ENCODE results near the gene POPDC2. TPM values are rescaled to one million over a fixed set of nuclear protein-coding genes. Genes with fewer than 3 reads are reported as not detected.

POPDC2 gene
- total and polyA plus RNA-seq, 2 of the 4 experiments (the other 2 are of a cell fraction), result under 0.01 to 0.29 TPM

GRCh38 chr3:119676771-119677640, 16.6 kb upstream of the POPDC2 start, which contains the start of gene COX17 (continued):
- TF ChIP-seq ELK1 (IDR thresholded peaks at IDR 0.05; ENCODE audit: borderline replicate concordance, low read depth, low read length) (no peak), MXI1 (IDR thresholded peaks at IDR 0.05; ENCODE audit: borderline replicate concordance, low read depth, low read length) (0 out of 2 replicates have a peak, but pooled peaks have one; percentile 39)

- H4K20me1 ChIP-seq (ENCODE audit: insufficient read depth, low read length), result no peaks in the 10 kb centered on the region
- dilution Hi-C loops (cut with HindIII; ENCODE audit: low sequenced_read_pairs, unreplicated experiment) (no loop called here), in situ Hi-C loops (cut with MboI; ENCODE audit: low sequenced_read_pairs) (loop anchor here (25.0 kb wide), 4 partner anchors 164 to 789 kb away; partner anchors contain the start of genes ARHGAP31 and TEX55), intact Hi-C loops (cut with micrococcal nuclease) (no loop called here)
- no peaks in the 10 kb centered on the region for H3K4me1 ChIP-seq (ENCODE audit: control insufficient read depth, insufficient read depth, low read length)
- ATAC-seq (ENCODE audit: low read depth) (no peak), DNase-seq (no peak)
- H3K18ac ChIP-seq (ENCODE audit: low read depth, low read length), result no peak overlapping the region
- peak overlapping the region; percentile 13; the same call in 1 of the 2 replicates for H3K23ac ChIP-seq (ENCODE audit: low read depth, low read length)
- H2BK120ac ChIP-seq (ENCODE audit: low read depth, low read length), result no peak overlapping the region
- H2AFZ ChIP-seq (replicated peaks; ENCODE audit: low read length, poor library complexity), result no peak overlapping the region
- no peak overlapping the region for H4K91ac ChIP-seq (ENCODE audit: insufficient read depth, low read depth, low read length)
- no peak overlapping the region for H2AK9ac ChIP-seq (replicated peaks; ENCODE audit: low read depth, low read length, poor library complexity)
- peak overlapping the region; percentile 35 to 94; a peak in 3 of 4 replicates for H4K8ac ChIP-seq (ENCODE audit: low read depth in 2 of 2, low read length in 2 of 2)
- H3K9me1 ChIP-seq (ENCODE audit: insufficient read depth, low read length), result peaks cover 4% of the 10 kb centered on the region; the same call in 1 of the 2 replicates
- H3K4ac ChIP-seq (ENCODE audit: low read depth, low read length), result no peak overlapping the region
- CTCF ChIA-PET, result no interaction called here
- BruUV-seq (replicated peaks), result no TSS peak
- peak overlapping the region; percentile 93; the same call in 1 of the 2 replicates for H3K4me2 ChIP-seq (ENCODE audit: low read depth, low read length)
- H3K14ac ChIP-seq (replicated peaks; ENCODE audit: low read depth, low read length), result no peak overlapping the region; the same call in 1 of the 2 replicates
- H3K27me3 ChIP-seq (ENCODE audit: control insufficient read depth, insufficient read depth, low read length), result no peaks in the 10 kb centered on the region
- peak overlapping the region; percentile 72; the same call in 1 of the 2 replicates for H3K9ac ChIP-seq (ENCODE audit: low read depth, low read length)
- no peak overlapping the region for H3K27ac ChIP-seq (ENCODE audit: insufficient read depth, low read length)
- no peak overlapping the region for H2BK15ac ChIP-seq (ENCODE audit: low read depth, low read length)
- POLR2A ChIA-PET (ENCODE audit: unreplicated experiment), result no interaction called here
- H3K56ac ChIP-seq (ENCODE audit: extremely low read depth, insufficient read depth, low read length), result no peak overlapping the region
- no peak overlapping the region for H2AK5ac ChIP-seq (ENCODE audit: low read depth, low read length)
- H3K36me3 ChIP-seq (ENCODE audit: control insufficient read depth, insufficient read depth, low read length), result peaks cover 6% of the 10 kb centered on the region
- no peaks in the 10 kb centered on the region for H3K9me3 ChIP-seq (ENCODE audit: control insufficient read depth, insufficient read depth, low read length)
- no peak overlapping the region for H2BK20ac ChIP-seq (ENCODE audit: low read depth, low read length)
- H2BK5ac ChIP-seq (ENCODE audit: low read depth, low read length, poor library complexity, severe bottlenecking), result no peak overlapping the region
- peak overlapping the region; percentile 85; the same call in 1 of the 2 replicates for H3K4me3 ChIP-seq (ENCODE audit: insufficient read depth, low read depth, low read length)
- no peak overlapping the region; the same call in 1 of the 2 replicates for H4K5ac ChIP-seq (ENCODE audit: low read depth, low read length)
- WGBS, 2 experiments (ENCODE audit: extremely low coverage in 2 of 2, insufficient read length in 1 of 2), result no CpG with 5 or more reads among the region's 1 CpG
- peaks cover 9 to 15% of the 10 kb centered on the region in 2 experiments for H3K79me1 ChIP-seq (ENCODE audit: low read depth in 1 of 2, low read length in 2 of 2)
- TF ChIP-seq MXI1 (IDR thresholded peaks at IDR 0.05; ENCODE audit: borderline replicate concordance, low read depth, low read length) (no peak), MAZ (IDR thresholded peaks at IDR 0.05; ENCODE audit: borderline replicate concordance, low read depth, low read length) (no peak), RCOR1 (IDR thresholded peaks at IDR 0.05; ENCODE audit: insufficient replicate concordance, low read length) (no peak), RAD21 (IDR thresholded peaks at IDR 0.05; ENCODE audit: low read length) (no peak), NFE2L2 (IDR thresholded peaks at IDR 0.05; ENCODE audit: low read depth, low read length) (no peak), ELK1 (IDR thresholded peaks at IDR 0.05; ENCODE audit: borderline replicate concordance, low read depth, low read length) (no peak), MAFK (IDR thresholded peaks at IDR 0.05; ENCODE audit: low read depth, low read length) (no peak), CTCF (conservative IDR thresholded peaks at IDR 0.05; ENCODE audit: low read depth, low read length) (no peak), CEBPB (IDR thresholded peaks at IDR 0.05; ENCODE audit: low read depth, low read length) (no peak)
Measured at GRCh38 chr3:119676020-119676419, 15.6 kb upstream of the POPDC2 start.
